Measurements from ENCODE around the gene NFATC2.
"Not testable (repeated sequence)": the region's sequence is repeated elsewhere in the genome, so short reads cannot be mapped to it uniquely, and the experiment has no call there.

NFATC2 gene

GRCh38 chr20:51470499-51470820 is 72.1 kb downstream of the NFATC2 start:
- DNase-seq: no peak

DNA sequence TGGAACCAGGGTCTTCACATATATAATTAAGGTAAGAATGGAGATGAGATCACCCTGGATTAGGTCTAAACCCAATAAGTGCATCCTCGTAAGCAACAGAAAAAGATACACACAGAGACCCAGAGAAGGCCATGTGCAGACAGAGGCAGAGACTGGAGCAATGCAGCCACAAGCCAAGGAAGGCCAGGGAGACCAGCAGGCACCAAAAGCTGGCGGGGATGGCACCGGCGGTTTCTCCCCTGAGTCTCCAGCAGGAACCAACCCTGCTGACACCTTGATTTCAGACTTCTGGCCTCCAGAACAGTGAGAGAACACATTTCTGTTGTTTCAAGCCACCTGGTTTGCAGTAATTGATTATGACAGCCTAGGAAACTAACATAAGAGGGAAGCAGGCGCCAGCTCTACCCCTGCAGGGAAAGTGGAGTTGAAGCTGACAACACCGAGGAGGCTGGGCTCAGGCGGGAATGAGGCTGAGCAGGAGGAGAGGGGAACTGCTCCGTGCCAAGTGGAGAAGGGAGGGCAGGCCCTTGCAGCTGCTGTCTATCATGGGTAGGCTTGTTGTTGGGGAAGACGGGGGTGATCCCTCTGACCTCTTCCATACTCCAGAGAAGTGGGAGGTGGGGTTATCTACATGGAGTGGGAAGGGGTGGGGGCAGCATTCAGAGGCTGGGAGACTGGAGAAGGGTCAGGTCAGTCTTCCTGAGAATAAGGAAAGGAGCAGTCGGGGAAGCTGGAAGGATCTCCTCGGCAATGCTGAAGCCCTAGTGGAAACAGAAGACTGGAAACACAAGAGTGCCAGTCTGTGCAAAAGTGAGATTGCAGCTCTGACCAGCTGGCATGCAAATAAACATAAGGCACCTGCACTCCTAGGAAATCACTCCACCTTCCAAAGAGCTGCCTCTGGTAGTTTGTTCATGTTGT is 72.7 kb downstream of the NFATC2 start:
- DNase-seq: no peak

DNA sequence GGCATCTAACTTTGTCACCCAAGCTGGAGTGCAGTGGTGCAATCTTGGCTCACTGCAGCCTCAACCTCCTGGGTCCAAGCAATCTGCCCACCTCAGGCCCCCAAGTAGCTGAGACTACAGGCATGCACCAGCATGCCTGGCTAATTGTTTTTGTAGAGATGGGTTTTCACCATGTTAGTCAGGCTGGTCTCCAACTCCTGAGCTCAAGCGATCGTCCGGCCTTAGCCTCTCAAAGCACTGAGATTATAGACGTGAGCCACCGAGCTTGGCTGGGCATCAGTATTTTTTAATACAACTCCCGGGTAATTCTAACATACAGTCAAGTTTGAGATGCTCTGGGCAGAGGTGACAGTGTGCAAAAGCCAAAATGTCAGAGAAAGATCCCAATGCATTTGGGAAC is 73.5 kb downstream of the NFATC2 start:
- DNase-seq: no peak

DNA sequence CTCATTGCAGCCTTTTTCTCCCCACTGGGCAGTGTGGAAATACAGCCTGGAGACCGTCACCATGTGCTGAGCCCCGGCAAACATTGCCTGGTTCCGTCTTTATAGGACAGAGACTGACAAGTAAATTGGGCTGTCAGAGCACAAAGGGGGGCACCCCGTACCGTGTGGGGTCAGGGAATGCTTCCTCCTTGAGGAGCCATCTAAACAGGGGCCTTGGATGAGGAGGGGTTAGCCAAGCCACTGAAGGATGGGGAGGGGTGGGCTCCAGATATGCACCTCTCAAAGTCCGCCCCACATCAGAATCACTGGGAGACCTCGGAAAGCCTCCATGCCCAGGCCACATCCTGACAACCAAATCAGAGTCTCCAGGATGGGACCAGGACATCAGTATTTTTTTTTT is 73.9 kb downstream of the NFATC2 start:
- DNase-seq: no peak

DNA sequence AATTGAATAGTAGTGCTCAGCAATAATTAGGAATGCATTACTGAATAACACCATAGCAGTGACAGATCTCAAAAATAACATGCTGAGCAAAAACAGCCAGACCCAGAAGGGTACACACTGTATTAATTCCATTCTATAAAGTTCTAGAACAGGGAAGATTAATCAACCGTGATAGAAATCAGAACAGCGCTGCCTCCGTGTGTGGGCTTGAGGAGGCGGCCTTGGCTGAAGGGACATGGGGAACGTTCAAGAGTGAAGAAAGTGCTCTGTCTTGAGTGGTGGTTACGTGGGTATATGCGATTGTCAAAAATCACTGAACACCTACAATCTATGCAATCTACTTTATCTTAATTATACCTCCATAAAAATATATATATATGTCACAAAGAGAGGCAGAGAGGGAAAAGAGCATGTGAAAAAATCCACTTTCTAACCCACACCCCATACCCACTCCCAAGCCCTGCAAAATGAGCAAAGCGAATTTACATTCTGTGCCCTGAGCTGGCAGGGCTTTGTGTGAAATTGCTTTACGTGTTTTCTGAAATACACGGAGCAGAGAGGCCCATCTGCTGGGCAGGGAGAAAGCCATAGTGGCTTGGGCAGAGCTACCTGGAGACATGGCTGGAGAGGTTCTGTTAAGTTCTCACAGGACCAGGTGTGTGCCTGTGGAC is 74.4 kb downstream of the NFATC2 start:
- DNase-seq: no peak

GRCh38 chr20:51463998-51464397 is 78.5 kb downstream of the NFATC2 start:
- no peak for DNase-seq

- peak in 1 of 5 donors; percentile 14 for DNase-seq
Measured at GRCh38 chr20:51463560-51463959, 79.0 kb downstream of the NFATC2 start.

GRCh38 chr20:51462566-51463276 is 79.8 kb downstream of the NFATC2 start:
- DNase-seq: no peak

- DNase-seq: not testable (repeated sequence)
Measured at GRCh38 chr20:51461846-51462245, 80.7 kb downstream of the NFATC2 start.

DNA sequence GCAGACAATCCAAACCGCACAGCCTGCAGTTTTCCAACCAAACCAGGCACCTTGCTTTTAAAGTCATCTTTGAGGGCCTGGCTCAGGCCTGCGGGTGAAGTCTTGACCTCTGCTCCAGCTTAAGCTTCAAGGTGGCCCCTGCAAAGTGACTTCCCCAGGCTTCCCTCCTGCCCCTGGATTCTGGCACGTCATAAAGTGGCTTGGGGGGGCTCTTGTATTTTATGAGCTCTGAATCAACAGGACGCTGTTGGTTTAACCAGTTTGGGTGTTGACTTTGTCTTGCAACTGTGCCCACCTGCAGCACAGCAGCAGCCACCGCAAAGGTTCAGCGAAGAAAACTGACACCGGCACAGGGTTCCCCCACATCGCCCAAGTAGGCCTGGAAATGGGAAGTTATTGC is 81.2 kb downstream of the NFATC2 start:
- DNase-seq: no peak

GRCh38 chr20:51460569-51461265 is 81.8 kb downstream of the NFATC2 start:
- no peak for DNase-seq

DNA sequence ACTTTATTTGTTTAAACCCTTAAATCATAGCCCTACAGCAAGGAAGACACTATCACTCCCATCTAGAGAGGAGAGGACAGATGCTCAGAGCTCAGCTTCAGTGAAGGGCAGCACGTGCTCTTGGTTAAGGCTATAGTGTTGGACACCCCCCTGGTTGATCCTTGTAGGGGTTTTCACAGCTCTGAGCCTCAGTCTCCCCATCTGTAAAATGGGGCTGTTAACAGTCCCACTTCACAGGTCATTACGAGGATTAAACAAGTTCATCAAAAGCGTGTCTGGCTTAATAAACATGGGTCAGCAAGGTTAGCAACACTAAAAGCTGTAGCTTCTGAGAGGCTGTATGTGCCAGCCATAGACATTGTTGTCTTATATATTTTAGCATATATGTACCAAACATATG is 82.4 kb downstream of the NFATC2 start:
- DNase-seq: no peak

- no peak for DNase-seq
Measured at GRCh38 chr20:51458751-51459439, 83.6 kb downstream of the NFATC2 start.

DNA sequence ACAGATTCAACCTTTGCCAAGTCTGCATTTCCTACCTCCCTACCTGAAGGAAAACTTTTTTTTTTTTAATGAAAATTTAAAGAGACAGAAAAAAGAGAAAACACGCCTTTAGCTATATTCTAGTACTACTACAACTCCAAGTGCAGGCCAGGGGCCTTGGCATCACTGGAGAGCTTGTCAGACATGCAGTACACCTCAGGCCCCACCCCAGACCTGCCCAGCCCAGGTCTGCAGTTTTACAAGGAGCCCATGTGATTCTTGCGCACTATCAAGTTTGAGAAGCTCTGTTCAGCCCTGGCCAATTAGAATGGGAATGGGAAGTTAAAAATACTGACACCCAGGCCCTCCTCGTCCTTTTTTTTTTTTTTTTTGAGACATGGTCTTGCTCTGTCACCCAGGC is 85.0 kb downstream of the NFATC2 start:
- no peak for DNase-seq

GRCh38 chr20:51456511-51457509 is 85.7 kb downstream of the NFATC2 start:
- DNase-seq: no peak

DNA sequence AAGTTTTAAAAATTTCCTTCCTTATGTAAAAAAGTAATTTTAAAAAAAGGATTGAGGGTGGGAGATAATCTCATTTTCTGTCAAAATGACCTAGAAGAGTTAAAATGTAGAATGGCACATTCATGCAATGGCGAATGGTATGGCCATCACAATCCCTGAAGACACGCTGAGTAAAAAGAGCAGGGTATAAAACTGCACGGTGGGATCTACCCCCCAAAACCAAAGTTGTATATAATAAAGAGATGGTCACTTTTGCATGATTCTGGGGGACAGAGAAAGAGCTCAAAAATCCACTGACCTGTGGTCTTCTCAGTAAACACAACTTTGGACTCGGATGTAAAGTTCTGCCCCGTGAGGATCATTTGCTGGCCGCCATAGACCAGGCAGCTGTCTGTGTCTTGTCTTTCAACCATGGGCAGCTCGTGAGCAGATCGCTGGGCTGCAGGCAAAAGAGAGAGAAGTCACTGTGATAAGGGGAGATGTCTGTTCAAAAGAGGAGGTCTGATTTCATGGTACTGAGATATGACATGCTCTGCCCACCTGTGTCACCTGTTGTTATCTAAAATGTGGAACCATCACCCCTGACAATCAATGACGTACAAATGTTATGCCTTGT is 88.2 kb downstream of the NFATC2 start:
- no peak for DNase-seq

DNA sequence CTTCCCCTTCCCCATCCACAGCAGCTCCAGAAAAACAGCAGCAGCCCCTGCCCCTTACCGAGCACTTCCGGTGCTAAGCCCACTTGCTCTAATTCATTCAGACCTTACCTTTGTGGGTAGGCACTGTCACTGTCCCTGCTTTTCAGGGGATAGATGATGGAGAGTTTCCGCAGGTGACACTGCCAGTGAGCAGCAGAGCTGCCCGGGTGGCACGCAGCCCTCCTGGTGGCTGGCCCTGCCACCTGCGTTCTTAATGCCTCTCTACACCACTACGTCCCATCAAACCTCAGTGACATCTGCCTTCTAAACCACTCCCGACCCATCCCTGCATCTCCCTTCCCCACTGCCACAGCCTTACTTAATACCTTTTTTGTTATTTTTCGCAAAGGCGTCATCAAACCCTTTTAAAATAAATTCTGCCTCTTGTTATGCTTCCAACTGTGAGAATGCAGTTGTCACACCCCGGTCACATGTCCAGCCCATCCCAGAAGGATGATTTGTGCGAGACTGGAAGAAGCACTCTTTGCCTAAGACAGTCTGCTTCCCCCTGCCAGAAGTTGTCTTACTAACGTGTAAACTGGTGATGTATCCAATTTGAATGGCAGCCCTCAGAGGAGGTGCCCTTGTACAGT is 89.7 kb downstream of the NFATC2 start:
- DNase-seq: no peak

DNA sequence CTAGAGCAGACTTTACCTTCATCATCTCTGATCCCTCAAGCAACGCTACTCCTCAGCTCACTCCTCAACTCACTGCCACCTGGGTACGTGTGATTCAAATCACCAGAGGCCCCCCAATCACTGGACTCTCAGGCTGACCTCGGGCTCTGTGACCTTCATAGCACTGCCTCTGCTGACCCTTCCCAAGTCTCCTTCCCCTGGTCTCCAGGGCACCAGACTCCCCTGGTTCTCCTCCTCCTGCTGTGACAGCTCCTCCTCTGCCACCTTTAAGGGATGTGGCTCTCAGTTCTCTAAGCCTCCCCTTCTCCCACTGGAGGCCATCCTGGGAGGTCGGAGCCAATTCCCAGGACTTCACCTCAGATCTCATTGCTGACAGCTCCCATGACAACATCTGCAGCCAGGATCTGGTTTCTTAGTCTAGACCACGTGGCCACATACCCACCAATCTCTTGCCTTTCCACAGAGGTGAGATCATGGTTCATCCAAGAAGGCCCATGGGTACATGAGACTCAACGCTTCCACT is 90.4 kb downstream of the NFATC2 start:
- DNase-seq: no peak

DNA sequence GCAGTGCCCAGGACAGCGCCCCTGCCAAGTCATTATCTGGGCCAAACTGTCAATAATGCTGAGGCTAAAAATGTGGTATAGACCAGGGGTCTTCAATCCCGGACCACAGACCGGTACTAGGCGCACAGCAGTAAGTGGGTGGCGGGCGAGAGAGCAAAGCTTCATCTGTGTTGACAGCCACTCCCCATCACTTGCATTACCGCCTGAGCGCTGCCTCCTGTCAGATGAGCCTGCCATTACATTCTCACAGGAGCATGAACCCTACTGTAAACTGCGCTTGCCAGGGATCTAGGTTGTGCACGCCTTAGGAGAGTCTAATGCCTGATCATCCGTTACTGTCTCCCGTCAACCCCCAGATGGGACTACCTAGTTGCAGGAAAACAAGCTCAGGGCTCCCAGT is 91.0 kb downstream of the NFATC2 start:
- DNase-seq: no peak

GRCh38 chr20:51450984-51451383 is 91.5 kb downstream of the NFATC2 start:
- no peak for DNase-seq

All from T-helper 1 cell (primary cell).